ES-I3 (cell line): ENCODE measurements around the gene PLEKHG3.
A peak's percentile ranks its signal among the peaks of the same experiment; 100 is the strongest.
"Not testable (repeated sequence)": the region's sequence is repeated elsewhere in the genome, so short reads cannot be mapped to it uniquely, and the experiment has no call there.

Experiments used
- H3K36me3 ChIP-seq: 2 replicates; pipeline ENCODE4 v1.6.1; 2013; ENCODE audit warnings: mild to moderate bottlenecking, low read length, control low read depth, moderate library complexity; ENCODE audit not compliant: insufficient read depth
- H3K4me1 ChIP-seq: 2 replicates; pipeline ENCODE4 v1.6.1; 2013; ENCODE audit warnings: mild to moderate bottlenecking, control low read depth, low read length; ENCODE audit not compliant: insufficient read depth
- H3K9ac ChIP-seq: 2 replicates; pipeline ENCODE4 v1.6.1; 2013; ENCODE audit warnings: low read depth, mild to moderate bottlenecking, low read length, moderate library complexity
- H3K9me3 ChIP-seq: 2 replicates; pipeline ENCODE4 v1.6.1; 2013; ENCODE audit warnings: mild to moderate bottlenecking, low read length, moderate library complexity; ENCODE audit not compliant: control insufficient read depth, insufficient read depth

PLEKHG3 gene

DNA sequence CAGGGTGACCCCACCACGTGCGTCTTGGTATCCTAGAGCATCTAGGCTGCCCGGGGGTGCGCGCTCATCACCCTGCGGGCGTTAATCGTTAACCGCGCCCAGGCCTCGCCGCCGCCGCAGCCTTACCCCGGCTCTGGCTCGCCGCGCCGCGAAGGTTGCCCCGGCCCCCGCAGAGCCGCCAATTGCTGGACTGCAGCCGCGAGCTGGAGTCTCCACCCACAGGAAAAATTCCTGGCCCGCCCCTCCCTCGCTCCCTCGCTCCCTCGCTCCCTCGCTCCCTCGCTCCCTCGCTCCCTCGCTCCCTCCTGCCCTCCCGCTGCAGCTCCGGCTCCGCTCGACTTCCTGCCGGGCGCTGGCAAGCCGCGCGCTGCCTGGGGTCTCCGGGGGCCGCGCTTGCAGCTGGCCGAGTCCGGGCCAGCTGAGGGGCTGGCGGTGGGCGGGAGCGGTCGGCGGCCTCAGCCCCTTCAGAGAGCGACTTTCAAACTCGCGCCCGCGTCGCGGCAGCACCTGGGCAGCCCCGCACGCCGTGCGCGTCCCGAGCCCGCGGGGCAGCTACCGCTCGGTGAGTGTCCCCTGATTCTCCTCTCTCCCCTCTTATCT, at the start of gene PLEKHG3:
Gene PLEKHG3, plus strand, starts transcription at position 282 of the 600 bp plus-strand sequence. CDS start 23,208 bp downstream, outside the sequence.
- no peaks in the 10 kb centered on the region for H3K9me3 ChIP-seq
- no peaks in the 10 kb centered on the region for H3K36me3 ChIP-seq
- peaks cover 49% of the 10 kb centered on the region for H3K4me1 ChIP-seq
- H3K9ac ChIP-seq: peak within 1 kb of the TSS; percentile 71

GRCh38 chr14:64654901-64655300, 49.3 kb upstream of the PLEKHG3 start:
- Histone ChIP-seq H3K36me3 (no peaks in the 10 kb centered on the region), H3K9ac (no peak overlapping the region), H3K4me1 (peaks cover 3% of the 10 kb centered on the region; the same call in 1 of the 2 replicates), H3K9me3 (no peaks in the 10 kb centered on the region)

GRCh38 chr14:64656986-64657385, 47.2 kb upstream of the PLEKHG3 start:
- Histone ChIP-seq H3K9me3 (no peaks in the 10 kb centered on the region), H3K4me1 (peaks cover 5% of the 10 kb centered on the region), H3K9ac (no peak overlapping the region), H3K36me3 (no peaks in the 10 kb centered on the region)

- no peaks in the 10 kb centered on the region for H3K9me3 ChIP-seq
- H3K9ac ChIP-seq: no peak overlapping the region
- H3K4me1 ChIP-seq: peaks cover 7% of the 10 kb centered on the region
- no peaks in the 10 kb centered on the region for H3K36me3 ChIP-seq
Observed at GRCh38 chr14:64658201-64658600, 46.0 kb upstream of the PLEKHG3 start.

DNA sequence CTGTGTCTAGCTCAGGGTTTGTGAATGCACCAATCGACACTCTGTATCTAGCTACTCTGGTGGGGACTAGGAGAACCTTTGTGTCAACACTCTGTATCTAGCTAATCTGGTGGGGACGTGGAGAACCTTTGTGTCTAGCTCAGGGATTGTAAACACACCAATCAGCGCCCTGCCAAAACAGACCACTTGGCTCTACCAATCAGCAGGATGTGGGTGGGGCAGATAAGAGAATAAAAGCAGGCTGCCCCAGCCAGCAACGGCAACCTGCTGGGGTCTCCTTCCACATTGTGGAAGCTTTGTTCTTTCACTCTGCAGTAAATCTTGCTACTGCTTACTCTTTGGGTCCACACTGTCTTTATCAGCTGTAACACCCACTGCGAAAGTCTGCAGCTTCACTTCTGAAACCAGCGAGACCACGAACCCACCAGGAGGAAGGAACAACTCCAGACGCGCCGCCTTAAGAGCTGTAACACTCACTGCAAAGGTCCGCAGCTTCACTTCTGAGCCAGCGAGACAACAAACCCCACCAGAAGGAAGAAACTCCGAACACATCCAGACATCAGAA, 45.4 kb upstream of the PLEKHG3 start:
- H3K4me1 ChIP-seq, H3K9ac ChIP-seq, H3K36me3 ChIP-seq, H3K9me3 ChIP-seq: not testable (repeated sequence)

DNA sequence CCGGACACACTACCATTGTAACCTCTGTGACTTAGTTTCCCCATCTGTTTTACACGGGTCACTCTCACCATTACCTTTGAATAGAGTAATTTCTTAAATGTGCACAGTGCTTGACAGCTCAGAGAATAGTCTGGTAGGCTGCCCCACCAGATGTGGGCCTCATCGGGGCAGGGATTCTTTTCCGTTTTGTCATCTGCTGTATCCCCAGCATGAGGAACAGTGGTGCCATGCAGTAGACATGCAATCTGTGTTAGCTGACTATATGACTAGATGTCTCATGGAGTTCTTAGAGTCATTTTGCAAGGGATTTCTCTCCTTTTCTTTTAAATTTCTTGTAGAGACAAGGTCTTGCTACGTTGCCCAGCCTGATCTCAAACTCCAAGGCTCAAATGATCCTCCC, 44.9 kb upstream of the PLEKHG3 start:
- Histone ChIP-seq H3K9me3 (no peaks in the 10 kb centered on the region), H3K36me3 (no peaks in the 10 kb centered on the region), H3K4me1 (peaks cover 10% of the 10 kb centered on the region), H3K9ac (no peak overlapping the region)

DNA sequence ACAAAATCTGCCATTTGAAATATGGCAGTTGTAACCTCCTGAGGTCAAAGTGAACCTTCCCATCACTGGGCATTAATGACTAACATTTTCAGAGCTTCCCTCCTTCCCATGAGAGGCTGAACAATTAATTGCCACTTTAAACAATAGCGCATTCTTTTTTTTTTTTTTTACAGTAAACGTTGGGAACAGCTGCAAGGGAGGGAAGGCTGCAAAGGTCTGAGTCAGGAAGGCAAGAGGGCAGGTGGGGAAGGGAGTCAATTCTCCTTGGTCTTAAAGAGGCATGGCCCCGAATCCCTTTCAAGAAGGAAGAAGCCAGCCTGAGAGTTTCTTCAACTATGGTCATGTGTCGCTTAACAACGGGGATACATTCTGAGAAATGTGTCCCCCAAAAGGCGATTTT, 41.0 kb upstream of the PLEKHG3 start:
- no peaks in the 10 kb centered on the region for H3K36me3 ChIP-seq
- peaks cover 10% of the 10 kb centered on the region for H3K4me1 ChIP-seq
- no peak overlapping the region for H3K9ac ChIP-seq
- no peaks in the 10 kb centered on the region for H3K9me3 ChIP-seq

DNA sequence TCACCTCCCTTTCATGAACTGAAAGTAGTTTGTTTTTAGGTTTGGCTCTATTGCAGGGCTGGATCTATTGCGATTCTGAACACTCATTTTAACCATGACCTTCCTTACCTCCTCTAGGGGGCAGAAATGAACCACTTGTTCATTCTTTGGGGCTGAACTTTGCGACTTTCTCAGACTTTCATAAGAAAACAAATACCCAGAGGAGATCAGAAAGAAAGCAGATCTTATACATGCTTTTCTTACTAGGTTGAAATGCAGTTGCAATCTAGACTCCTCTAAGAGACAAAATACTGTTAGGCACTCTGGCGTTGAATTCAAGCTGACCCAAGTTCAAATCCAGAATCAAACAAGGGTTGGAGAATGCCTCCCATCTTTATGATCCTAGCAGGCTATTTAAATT, 32.6 kb upstream of the PLEKHG3 start:
- Histone ChIP-seq H3K9me3 (no peaks in the 10 kb centered on the region), H3K9ac (no peak overlapping the region), H3K4me1 (peaks cover 8% of the 10 kb centered on the region; the same call in 1 of the 2 replicates), H3K36me3 (no peaks in the 10 kb centered on the region)

GRCh38 chr14:64673316-64673715, 30.9 kb upstream of the PLEKHG3 start:
- Histone ChIP-seq H3K9me3 (no peaks in the 10 kb centered on the region), H3K9ac (no peak overlapping the region), H3K36me3 (no peaks in the 10 kb centered on the region), H3K4me1 (peaks cover 8% of the 10 kb centered on the region; the same call in 1 of the 2 replicates)

- no peak overlapping the region for H3K9ac ChIP-seq
- no peaks in the 10 kb centered on the region for H3K36me3 ChIP-seq
- no peaks in the 10 kb centered on the region for H3K9me3 ChIP-seq
- peaks cover 8% of the 10 kb centered on the region; the same call in 1 of the 2 replicates for H3K4me1 ChIP-seq
Observed at GRCh38 chr14:64673748-64674147, 30.5 kb upstream of the PLEKHG3 start.

GRCh38 chr14:64674829-64675228, 29.4 kb upstream of the PLEKHG3 start:
- Histone ChIP-seq H3K9ac (no peak overlapping the region), H3K36me3 (no peaks in the 10 kb centered on the region), H3K9me3 (no peaks in the 10 kb centered on the region), H3K4me1 (peaks cover 8% of the 10 kb centered on the region)

GRCh38 chr14:64675312-64675711, 28.9 kb upstream of the PLEKHG3 start:
- Histone ChIP-seq H3K9ac (no peak overlapping the region), H3K36me3 (no peaks in the 10 kb centered on the region), H3K4me1 (peaks cover 13% of the 10 kb centered on the region), H3K9me3 (no peaks in the 10 kb centered on the region)

DNA sequence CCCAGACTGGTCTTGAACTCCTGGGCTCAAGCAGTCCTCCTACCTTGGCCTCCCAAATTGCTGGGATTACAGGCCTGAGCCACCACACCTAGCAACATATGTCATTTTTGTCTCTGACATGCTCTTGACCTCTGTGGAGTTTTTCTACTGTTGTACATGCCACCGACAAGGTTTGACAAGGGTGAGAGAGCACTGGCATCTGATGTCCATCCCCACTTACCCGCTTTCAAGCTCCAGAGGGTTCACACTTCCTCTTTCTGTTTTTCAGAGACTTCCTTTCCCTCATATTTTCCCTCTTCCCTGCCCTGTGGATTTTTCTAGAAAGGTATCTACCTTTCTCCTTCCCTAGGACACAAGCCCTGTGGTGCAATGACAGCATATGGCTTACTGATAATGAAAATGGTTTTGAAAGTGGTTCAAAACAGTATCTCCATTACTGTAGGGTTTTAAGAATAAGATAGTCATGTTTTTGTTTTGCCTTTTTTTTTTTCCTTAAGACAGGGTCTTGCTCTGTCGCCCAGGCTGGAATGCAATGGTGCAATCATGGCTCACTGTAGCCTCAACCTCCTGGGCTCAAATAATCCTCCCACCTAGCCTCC, 27.7 kb upstream of the PLEKHG3 start:
- no peaks in the 10 kb centered on the region for H3K9me3 ChIP-seq
- no peak overlapping the region for H3K9ac ChIP-seq
- peaks cover 18% of the 10 kb centered on the region for H3K4me1 ChIP-seq
- H3K36me3 ChIP-seq: no peaks in the 10 kb centered on the region

DNA sequence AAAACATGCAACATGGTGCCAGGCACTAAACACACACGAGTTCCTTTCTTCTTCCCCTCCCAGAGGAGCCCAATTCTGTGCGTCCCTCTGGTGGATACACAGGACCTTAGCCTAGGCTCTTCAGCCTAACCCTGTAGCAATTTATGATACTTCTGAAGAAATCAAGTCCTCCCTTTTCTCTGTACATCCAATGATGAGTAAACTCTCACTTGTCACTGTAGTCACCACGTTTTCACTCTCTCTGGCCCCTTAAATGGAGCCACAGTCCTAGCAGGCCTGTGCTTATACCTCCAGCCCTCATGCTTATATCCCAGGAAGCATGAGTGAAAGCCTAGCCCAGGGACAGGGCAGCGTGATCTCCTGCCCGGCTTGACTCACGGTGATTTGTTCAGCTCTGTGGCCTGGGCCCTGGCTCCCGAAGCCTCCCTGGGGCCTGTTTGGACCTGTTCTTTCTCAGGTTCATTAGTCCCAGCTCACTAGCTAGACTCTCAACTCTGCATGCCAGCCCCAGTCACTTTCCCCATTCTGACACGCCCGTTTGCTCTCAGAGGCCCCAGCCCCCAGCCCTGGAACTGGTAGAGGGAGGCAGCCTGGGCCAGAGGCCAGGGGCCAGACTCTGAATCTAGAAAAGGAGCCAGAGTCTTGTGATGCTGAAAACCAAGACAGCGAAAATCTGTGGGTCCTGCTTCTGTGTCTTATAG, 24.1 kb upstream of the PLEKHG3 start:
- H3K4me1 ChIP-seq: peaks cover 15% of the 10 kb centered on the region
- no peaks in the 10 kb centered on the region for H3K9me3 ChIP-seq
- H3K9ac ChIP-seq: no peak overlapping the region
- H3K36me3 ChIP-seq: no peaks in the 10 kb centered on the region

DNA sequence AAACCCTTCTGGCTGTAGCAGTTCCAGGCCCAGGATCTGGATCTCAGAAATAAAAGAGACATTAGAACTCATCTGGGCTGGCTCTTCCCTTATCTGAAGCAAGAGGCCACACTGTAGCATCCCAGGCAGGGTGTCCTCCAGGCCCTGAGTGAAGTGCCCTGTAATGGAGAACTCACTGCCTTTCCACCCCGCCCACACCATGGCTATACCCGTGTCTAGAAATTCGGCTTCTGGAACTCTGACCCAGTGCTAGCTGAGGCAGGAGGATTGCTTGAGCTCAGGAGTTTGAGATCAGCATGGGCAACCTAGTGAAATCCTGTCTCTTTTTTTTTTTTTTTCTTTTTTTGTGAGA, 23.5 kb upstream of the PLEKHG3 start:
- H3K36me3 ChIP-seq: no peaks in the 10 kb centered on the region
- no peaks in the 10 kb centered on the region for H3K9me3 ChIP-seq
- H3K9ac ChIP-seq: no peak overlapping the region
- peaks cover 15% of the 10 kb centered on the region for H3K4me1 ChIP-seq
